ENCODE data around the gene ACP3. TPM values are rescaled to one million over a fixed set of nuclear protein-coding genes. Genes with fewer than 3 reads are reported as not detected.

The ACP3 gene
- total RNA-seq, 1 experiment from 2014 or later = 14.6 TPM

GRCh38 chr3:132311316-132311715, 5.9 kb upstream of the ACP3 start:
- BruUV-seq (replicated peaks) = no TSS peak
- no peaks in the 10 kb centered on the region for H3K36me3 ChIP-seq (ENCODE audit: insufficient read depth, low read length, poor library complexity, severe bottlenecking)
- DNase-seq (ENCODE audit: low spot score) = no peak
- H3K9me3 ChIP-seq (ENCODE audit: low read depth, low read length, poor library complexity, severe bottlenecking) = no peaks in the 10 kb centered on the region
- POLR2A ChIA-PET (ENCODE audit: low non-redundant PET) = no interaction called here
- H3K4me1 ChIP-seq (ENCODE audit: insufficient read depth, low read length, poor library complexity, severe bottlenecking) = no peaks in the 10 kb centered on the region
- TF ChIP-seq CTCF (conservative IDR thresholded peaks at IDR 0.05; ENCODE audit: low read depth, low read length) = no peak
- no peak for TF ChIP-seq EZH2 (IDR thresholded peaks at IDR 0.05; ENCODE audit: borderline replicate concordance, low read depth, low read length, poor library complexity, severe bottlenecking)
- no peak overlapping the region for H3K4me3 ChIP-seq (ENCODE audit: low read depth, low read length, poor library complexity, severe bottlenecking)
- no peaks in the 10 kb centered on the region for H3K27me3 ChIP-seq (replicated peaks; ENCODE audit: insufficient read depth, low read depth, low read length, poor library complexity)
- intact Hi-C loops (cut with micrococcal nuclease; ENCODE audit: unreplicated experiment) = no loop called here
- H3K27ac ChIP-seq (ENCODE audit: low read depth, low read length, poor library complexity, severe bottlenecking) = no peak overlapping the region
- CTCF ChIA-PET = no interaction called here

GRCh38 chr3:132311841-132312240, 5.4 kb upstream of the ACP3 start:
- no peaks in the 10 kb centered on the region for H3K27me3 ChIP-seq (replicated peaks; ENCODE audit: insufficient read depth, low read depth, low read length, poor library complexity)
- no peak overlapping the region for H3K27ac ChIP-seq (ENCODE audit: low read depth, low read length, poor library complexity, severe bottlenecking)
- BruUV-seq (replicated peaks) = no TSS peak
- no peak for TF ChIP-seq EZH2 (IDR thresholded peaks at IDR 0.05; ENCODE audit: borderline replicate concordance, low read depth, low read length, poor library complexity, severe bottlenecking)
- TF ChIP-seq CTCF (conservative IDR thresholded peaks at IDR 0.05; ENCODE audit: low read depth, low read length) = no peak
- H3K4me3 ChIP-seq (ENCODE audit: low read depth, low read length, poor library complexity, severe bottlenecking) = no peak overlapping the region
- CTCF ChIA-PET = no interaction called here
- peaks cover 3% of the 10 kb centered on the region for H3K4me1 ChIP-seq (ENCODE audit: insufficient read depth, low read length, poor library complexity, severe bottlenecking)
- DNase-seq (ENCODE audit: low spot score) = no peak
- intact Hi-C loops (cut with micrococcal nuclease; ENCODE audit: unreplicated experiment) = no loop called here
- POLR2A ChIA-PET (ENCODE audit: low non-redundant PET) = no interaction called here
- no peaks in the 10 kb centered on the region for H3K9me3 ChIP-seq (ENCODE audit: low read depth, low read length, poor library complexity, severe bottlenecking)
- no peaks in the 10 kb centered on the region for H3K36me3 ChIP-seq (ENCODE audit: insufficient read depth, low read length, poor library complexity, severe bottlenecking)

- Histone ChIP-seq H3K9me3 (ENCODE audit: low read depth, low read length, poor library complexity, severe bottlenecking) (no peaks in the 10 kb centered on the region), H3K4me1 (ENCODE audit: insufficient read depth, low read length, poor library complexity, severe bottlenecking) (peaks cover 37% of the 10 kb centered on the region), H3K4me3 (ENCODE audit: low read depth, low read length, poor library complexity, severe bottlenecking) (no peak overlapping the region), H3K36me3 (ENCODE audit: insufficient read depth, low read length, poor library complexity, severe bottlenecking) (no peaks in the 10 kb centered on the region), H3K27me3 (replicated peaks; ENCODE audit: insufficient read depth, low read depth, low read length, poor library complexity) (no peaks in the 10 kb centered on the region), H3K27ac (ENCODE audit: low read depth, low read length, poor library complexity, severe bottlenecking) (no peak overlapping the region)
- POLR2A ChIA-PET (ENCODE audit: low non-redundant PET) = no interaction called here
- TF ChIP-seq EZH2 (IDR thresholded peaks at IDR 0.05; ENCODE audit: borderline replicate concordance, low read depth, low read length, poor library complexity, severe bottlenecking) = no peak
- TF ChIP-seq CTCF (conservative IDR thresholded peaks at IDR 0.05; ENCODE audit: low read depth, low read length) = no peak
- CTCF ChIA-PET = no interaction called here
- BruUV-seq (replicated peaks) = no TSS peak
- intact Hi-C loops (cut with micrococcal nuclease; ENCODE audit: unreplicated experiment) = no loop called here
- DNase-seq (ENCODE audit: low spot score) = no peak
Measured at GRCh38 chr3:132315851-132316250, 1.4 kb upstream of the ACP3 start.
